Fibroblast of mammary gland (primary cell): ENCODE results near the gene DDX23.

Experiments
- DNase-seq: peaks from one replicate; pipeline ENCODE4 v3.0.0-alpha.2; 2010; ENCODE audit warnings: low read depth
- H3K4me3 ChIP-seq: 2 replicates; pipeline ENCODE4 v1.5.1; 2011; ENCODE audit warnings: low read depth, mild to moderate bottlenecking, low read length, moderate library complexity; ENCODE audit not compliant: control insufficient read depth
- CTCF ChIP-seq: conservative IDR thresholded peaks from 2 replicates; pipeline ENCODE4 v1.5.1; 2011; ENCODE audit warnings: low read depth, low read length, inconsistent platforms; ENCODE audit not compliant: control insufficient read depth, insufficient read depth

DDX23 gene

GRCh38 chr12:48813465-48814261, 38.3 kb downstream of the DDX23 start:
- peak; percentile 9 for TF ChIP-seq CTCF
- peak; percentile 36 for DNase-seq

DNA sequence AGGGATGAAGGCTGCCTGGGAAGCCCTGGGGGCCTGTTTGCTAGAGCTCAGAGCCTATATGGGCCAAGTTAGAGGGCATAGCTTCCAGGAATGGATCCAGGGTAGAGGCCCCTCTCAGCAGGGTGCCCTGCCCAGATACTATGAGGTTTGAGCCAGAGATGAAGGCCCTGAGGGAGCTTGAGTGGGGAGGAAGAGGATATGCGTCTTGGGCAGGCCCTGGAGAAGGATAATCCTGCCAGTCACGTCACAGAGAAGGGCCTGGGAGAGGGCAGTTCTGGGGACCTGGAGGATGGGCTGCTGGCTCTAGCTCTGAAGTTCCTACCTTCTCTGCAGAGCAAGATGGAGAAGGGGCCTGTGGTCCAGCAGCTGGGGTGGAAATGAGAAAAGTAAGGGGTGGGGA, 39.6 kb downstream of the DDX23 start:
- H3K4me3 ChIP-seq, result no peak overlapping the region
- TF ChIP-seq CTCF, result no peak
- DNase-seq, result peak; percentile 20

More at GRCh38 chr12:48813465-48814261, 38.3 kb downstream of the DDX23 start:
- H3K4me3 ChIP-seq, result peak overlapping the region; percentile 90

DNA sequence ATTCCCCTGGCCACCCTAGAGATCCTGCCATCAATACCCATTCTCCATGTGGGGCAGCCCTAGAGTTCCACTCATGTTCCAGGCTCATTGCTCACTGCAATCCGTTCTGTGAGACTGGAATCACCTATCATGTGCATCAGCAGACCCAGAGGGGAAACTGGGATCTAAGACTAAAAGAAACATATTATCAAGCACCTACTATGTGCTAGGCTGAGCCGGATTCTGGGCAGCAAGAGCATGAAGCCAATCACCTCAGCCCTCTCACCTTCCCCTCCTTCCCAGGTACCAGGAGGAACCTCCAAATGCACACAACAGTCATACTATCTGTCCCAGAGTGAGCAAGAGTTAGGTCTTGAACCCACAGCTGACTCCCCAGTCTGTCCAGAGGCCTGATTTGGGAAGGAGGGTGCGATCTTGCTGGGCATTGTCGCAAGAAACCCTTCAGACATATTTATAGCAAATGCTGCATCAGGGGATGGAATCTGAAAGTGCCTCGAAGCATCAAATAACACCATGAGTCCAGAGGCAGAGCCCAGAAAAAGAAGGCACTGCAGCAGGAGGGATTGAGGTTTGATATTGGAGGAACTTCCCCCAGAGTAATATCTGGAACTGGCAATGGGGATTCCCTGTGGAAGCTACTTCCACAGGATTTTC, 40.4 kb downstream of the DDX23 start:
- no peak overlapping the region for H3K4me3 ChIP-seq
- peak; percentile 11 for DNase-seq
- no peak for TF ChIP-seq CTCF

DNA sequence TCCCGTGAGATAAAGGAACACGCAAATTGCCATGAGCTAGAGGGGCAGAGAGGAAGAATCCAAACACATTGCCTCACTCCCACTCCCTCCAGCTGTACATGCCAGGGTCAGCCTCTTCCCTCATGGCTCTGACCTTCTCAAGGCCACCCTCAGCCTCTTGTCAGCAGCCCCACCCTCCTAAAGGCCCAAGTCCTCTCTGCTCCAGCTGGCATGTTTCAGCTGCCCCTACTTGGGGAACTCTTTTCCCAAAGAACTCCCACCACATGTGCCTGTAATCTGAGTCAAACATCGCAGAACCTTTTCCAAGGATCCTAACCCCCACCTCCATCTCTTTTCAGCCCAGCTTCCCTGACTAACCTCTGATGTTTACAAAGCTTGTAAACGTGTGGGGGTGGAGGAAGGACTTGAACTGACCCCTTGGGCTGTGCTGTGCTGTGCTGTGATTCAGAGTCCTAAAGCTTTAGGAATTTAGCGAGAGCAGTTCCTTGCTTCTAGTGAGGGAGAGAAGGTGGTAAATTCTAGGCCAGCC, 41.0 kb downstream of the DDX23 start:
- peak; percentile 93 for DNase-seq
- H3K4me3 ChIP-seq, result no peak overlapping the region
- TF ChIP-seq CTCF, result no peak

- no peak for DNase-seq
- no peak overlapping the region for H3K4me3 ChIP-seq
- TF ChIP-seq CTCF, result no peak
Observed at GRCh38 chr12:48807981-48808380, 44.0 kb downstream of the DDX23 start.

DNA sequence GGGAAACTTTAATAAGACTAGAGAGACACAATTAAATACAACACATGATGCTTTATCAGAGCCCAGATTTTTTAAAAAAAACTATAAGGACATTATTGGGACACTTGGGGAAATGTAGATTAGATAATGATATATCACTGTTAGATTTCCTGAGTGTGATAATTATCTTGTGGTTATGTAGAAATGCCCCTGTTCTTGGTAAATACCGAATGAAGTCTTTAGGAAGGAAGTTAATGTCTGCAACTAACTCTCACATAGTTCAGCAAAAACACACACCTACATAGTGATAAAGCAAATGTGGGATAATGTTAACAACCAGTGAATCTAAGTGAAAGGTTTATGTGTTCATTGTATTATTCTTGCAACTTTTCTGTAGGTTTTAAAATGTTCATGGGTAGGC, 48.3 kb downstream of the DDX23 start:
- TF ChIP-seq CTCF, result no peak
- DNase-seq, result no peak

More for the DNA sequence above, 48.3 kb downstream of the DDX23 start:
- H3K4me3 ChIP-seq, result no peak overlapping the region
